ES-I3 (cell line): ENCODE measurements around the gene FUT1.

Experiments
- H3K36me3 ChIP-seq: 2 replicates; pipeline ENCODE4 v1.6.1; 2013; ENCODE audit warnings: mild to moderate bottlenecking, low read length, control low read depth, moderate library complexity; ENCODE audit not compliant: insufficient read depth
- H3K4me1 ChIP-seq: 2 replicates; pipeline ENCODE4 v1.6.1; 2013; ENCODE audit warnings: mild to moderate bottlenecking, control low read depth, low read length; ENCODE audit not compliant: insufficient read depth
- H3K9ac ChIP-seq: 2 replicates; pipeline ENCODE4 v1.6.1; 2013; ENCODE audit warnings: low read depth, mild to moderate bottlenecking, low read length, moderate library complexity
- H3K9me3 ChIP-seq: 2 replicates; pipeline ENCODE4 v1.6.1; 2013; ENCODE audit warnings: mild to moderate bottlenecking, low read length, moderate library complexity; ENCODE audit not compliant: control insufficient read depth, insufficient read depth

Gene FUT1

DNA sequence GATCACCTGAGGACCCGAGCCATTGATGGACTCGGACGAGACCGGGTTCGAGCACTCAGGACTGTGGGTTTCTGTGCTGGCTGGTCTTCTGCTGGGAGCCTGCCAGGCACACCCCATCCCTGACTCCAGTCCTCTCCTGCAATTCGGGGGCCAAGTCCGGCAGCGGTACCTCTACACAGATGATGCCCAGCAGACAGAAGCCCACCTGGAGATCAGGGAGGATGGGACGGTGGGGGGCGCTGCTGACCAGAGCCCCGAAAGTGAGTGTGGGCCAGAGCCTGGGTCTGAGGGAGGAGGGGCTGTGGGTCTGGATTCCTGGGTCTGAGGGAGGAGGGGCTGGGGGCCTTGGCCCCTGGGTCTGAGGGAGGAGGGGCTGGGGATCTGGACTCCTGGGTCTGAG lies 3.8 kb upstream of the FUT1 start:
- no peaks in the 10 kb centered on the region for H3K9me3 ChIP-seq
- H3K4me1 ChIP-seq, result peaks cover 11% of the 10 kb centered on the region; the same call in 1 of the 2 replicates
- no peak overlapping the region for H3K9ac ChIP-seq
- no peaks in the 10 kb centered on the region for H3K36me3 ChIP-seq

GRCh38 chr19:48755787-48756186 lies 3.3 kb upstream of the FUT1 start:
- Histone ChIP-seq H3K9me3 (no peaks in the 10 kb centered on the region), H3K36me3 (no peaks in the 10 kb centered on the region), H3K9ac (no peak overlapping the region), H3K4me1 (peaks cover 11% of the 10 kb centered on the region; the same call in 1 of the 2 replicates)

DNA sequence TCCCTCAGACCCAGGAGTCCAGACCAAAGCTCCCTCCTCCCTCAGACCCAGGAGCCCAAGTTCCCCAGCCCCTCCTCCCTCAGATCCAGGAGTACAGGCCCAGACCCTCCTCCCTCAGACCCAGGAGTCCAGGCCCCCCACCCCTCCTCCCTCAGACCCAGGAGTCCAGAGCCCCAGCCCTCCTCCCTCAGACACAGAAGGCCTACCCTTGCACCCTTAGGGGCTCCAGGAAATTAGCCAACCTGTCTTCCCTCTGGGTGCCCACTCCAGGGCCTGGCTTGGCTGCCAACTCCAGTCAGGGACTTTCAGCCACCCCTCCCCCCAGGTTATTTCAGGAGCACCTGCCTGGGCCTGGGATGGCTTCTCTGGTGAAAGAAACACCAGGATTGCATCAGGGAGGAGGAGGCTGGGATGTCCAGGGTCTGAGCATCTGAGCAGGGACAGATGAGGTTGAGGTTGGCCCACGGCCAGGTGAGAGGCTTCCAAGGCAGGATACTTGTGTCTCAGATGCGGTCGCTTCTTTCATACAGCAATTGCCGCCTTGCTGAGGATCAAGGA lies 2.7 kb upstream of the FUT1 start, which contains the start of gene FGF21:
Gene FGF21, plus strand, starts transcription at position 441 of the 558 bp plus-strand sequence. CDS start 713 bp downstream, outside the sequence.
- Histone ChIP-seq H3K9me3 (no peaks in the 10 kb centered on the region), H3K9ac (peak within 1 kb of the TSS; percentile 21; the same call in 1 of the 2 replicates), H3K4me1 (peaks cover 11% of the 10 kb centered on the region; the same call in 1 of the 2 replicates), H3K36me3 (peaks cover 3% of the 10 kb centered on the region; the same call in 1 of the 2 replicates)

- H3K9me3 ChIP-seq, result no peaks in the 10 kb centered on the region
- H3K9ac ChIP-seq, result peak overlapping the region; percentile 95
- H3K36me3 ChIP-seq, result peaks cover 9% of the 10 kb centered on the region; the same call in 1 of the 2 replicates
- peaks cover 11% of the 10 kb centered on the region; the same call in 1 of the 2 replicates for H3K4me1 ChIP-seq
These were observed 471 bp downstream of the FUT1 start for GRCh38 chr19:48751845-48752495.

- peaks cover 9% of the 10 kb centered on the region; the same call in 1 of the 2 replicates for H3K36me3 ChIP-seq
- no peak overlapping the region for H3K9ac ChIP-seq
- peaks cover 11% of the 10 kb centered on the region; the same call in 1 of the 2 replicates for H3K4me1 ChIP-seq
- H3K9me3 ChIP-seq, result no peaks in the 10 kb centered on the region
These were observed 1.5 kb downstream of the FUT1 start for GRCh38 chr19:48750771-48751504.

GRCh38 chr19:48750351-48750750 lies 2.1 kb downstream of the FUT1 start:
- peaks cover 7% of the 10 kb centered on the region; the same call in 1 of the 2 replicates for H3K4me1 ChIP-seq
- H3K36me3 ChIP-seq, result peaks cover 9% of the 10 kb centered on the region; the same call in 1 of the 2 replicates
- H3K9ac ChIP-seq, result no peak overlapping the region
- H3K9me3 ChIP-seq, result no peaks in the 10 kb centered on the region

DNA sequence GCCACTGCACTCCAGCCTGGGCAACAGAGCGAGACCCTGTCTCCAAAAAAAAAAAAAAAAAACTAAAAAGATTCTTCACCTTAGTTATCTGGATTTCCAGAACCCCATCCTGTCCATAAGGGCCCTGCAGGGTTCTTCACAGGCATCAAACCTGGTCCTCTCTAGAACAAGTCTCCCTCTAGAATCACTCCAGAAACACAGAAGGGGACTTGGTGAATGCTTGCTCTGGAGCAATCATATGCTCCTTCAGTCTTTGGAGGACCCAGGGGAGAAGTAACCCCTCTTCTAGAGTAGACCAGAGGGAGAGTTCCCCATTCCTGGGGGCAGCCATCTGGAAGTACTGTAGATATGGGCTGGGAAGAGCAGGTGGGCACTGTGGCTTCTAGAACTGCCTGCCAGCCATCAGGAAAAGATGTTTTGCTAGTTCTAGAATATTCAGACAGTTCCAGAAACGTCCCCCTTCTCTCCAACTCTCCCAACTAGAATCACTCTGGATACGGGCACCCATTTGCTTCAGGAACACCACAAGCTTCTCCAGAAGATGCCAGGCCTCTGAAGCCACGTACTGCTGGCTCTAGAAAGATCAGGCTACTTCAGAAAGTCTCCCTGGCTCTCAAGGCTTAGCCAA lies 2.8 kb downstream of the FUT1 start:
- Histone ChIP-seq H3K9me3 (no peaks in the 10 kb centered on the region), H3K9ac (no peak overlapping the region), H3K4me1 (peaks cover 3% of the 10 kb centered on the region; the same call in 1 of the 2 replicates), H3K36me3 (peaks cover 9% of the 10 kb centered on the region; the same call in 1 of the 2 replicates)

DNA sequence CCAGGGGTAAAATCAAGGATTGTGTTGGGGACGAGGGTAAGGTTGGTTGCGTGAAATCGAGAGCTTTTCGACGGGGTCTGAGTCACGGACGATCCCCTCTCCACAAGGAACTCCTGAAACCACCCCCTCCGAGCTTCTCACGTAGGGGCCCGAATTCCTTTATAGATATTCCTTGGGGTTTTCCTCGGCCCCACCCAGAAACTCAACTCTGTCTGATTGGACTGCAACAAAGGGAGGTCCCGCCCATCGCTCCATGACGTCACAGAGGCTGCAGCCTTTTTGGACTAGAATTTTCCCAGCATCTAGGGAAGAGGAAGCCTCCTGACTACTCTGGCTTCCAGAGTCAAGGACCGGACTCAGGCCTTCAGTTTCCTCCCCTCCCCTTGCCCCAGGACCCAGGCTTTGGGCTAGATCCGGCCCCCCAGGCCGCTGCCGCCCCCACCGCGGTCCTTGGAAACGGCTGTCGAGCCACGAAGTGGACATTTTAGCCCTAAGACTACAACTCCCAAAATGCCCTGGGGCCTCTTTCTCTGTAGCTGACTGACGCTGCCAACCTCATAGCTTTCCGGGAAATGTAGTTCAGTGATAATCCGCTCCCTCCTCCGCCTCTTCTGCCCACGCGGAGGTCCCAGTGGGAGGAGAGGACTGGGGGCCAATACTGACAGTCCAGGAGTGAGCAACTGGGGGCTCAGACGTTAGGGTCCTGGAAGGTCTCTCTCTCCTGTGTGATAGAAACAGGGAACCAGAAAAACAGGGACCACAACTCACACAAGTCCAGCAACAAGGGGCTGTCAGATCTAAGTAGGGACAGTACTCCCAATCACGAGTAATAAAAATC lies 5.5 kb downstream of the FUT1 start, which contains the start of gene IZUMO1:
Gene IZUMO1, minus strand, starts transcription at position 172 of the 838 bp plus-strand sequence. CDS start 1,050 bp downstream, outside the sequence.
- H3K4me1 ChIP-seq, result no peaks in the 10 kb centered on the region; the same call in 1 of the 2 replicates
- H3K36me3 ChIP-seq, result peaks cover 9% of the 10 kb centered on the region; the same call in 1 of the 2 replicates
- H3K9ac ChIP-seq, result peak within 1 kb of the TSS; percentile 91
- H3K9me3 ChIP-seq, result no peaks in the 10 kb centered on the region

- Histone ChIP-seq H3K36me3 (peaks cover 9% of the 10 kb centered on the region; the same call in 1 of the 2 replicates), H3K4me1 (no peaks in the 10 kb centered on the region; the same call in 1 of the 2 replicates), H3K9me3 (no peaks in the 10 kb centered on the region), H3K9ac (peak overlapping the region; percentile 91; the same call in 1 of the 2 replicates)
These were observed 6.3 kb downstream of the FUT1 start for GRCh38 chr19:48746110-48746509.

DNA sequence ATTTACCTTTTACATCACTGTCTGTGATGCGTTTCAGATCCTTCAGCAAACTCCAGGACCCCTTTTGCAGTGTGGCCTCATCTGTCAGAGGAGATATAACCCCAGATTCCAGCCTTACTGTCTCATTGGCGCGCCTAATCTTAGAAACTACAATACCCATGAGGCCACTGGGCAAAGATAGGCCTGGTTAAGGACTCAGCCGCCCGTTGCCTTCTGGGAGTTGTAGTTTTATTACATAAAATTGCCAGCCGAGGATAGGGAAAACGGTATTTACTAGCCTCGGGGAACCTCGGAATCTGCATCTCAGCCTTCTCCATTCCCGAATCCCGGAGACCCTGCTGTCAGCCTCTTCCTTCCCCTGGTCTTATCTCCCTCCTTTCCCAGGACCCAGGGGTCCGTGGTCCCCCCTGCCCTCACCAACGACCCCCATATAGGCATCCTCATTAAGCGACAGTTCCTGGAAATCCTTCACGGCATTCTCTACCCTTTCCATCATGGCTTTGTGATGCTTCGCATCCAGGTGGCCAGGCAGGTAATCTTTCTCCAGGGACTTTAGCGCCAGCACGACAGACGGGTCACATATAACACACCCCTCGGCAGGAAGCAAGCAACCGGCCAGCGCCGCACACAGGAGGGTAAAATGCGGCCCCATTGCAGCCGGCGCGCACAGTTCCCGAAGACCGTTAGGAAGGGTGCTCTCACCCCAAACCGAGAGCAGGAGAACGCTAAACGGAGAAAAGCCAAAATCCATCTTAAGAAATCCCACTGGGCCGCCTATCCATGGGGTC lies 7.0 kb downstream of the FUT1 start:
- Histone ChIP-seq H3K4me1 (peaks cover 4% of the 10 kb centered on the region; the same call in 1 of the 2 replicates), H3K9ac (peak overlapping the region; percentile 91; the same call in 1 of the 2 replicates), H3K36me3 (peaks cover 7% of the 10 kb centered on the region; the same call in 1 of the 2 replicates), H3K9me3 (no peaks in the 10 kb centered on the region)

DNA sequence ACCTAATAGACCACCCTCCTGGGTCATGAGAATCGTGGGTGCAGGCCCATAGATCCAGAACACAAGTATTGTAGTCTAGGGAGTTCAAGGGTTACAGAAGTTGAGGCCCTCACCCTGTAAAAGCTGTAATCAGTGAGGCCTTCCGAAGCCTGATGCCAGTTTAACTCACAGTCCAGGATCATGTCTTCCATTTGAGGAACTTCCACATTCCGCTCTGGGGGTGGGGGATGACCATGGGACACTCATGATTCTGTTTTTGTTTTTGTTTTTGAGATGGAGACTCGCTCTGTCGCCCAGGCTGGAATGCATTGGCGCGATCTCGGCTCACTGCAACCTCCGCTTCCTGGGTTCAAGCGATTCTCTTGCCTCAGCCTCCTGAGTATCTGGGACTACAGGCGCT lies 10.3 kb downstream of the FUT1 start:
- Histone ChIP-seq H3K36me3 (no peaks in the 10 kb centered on the region), H3K9me3 (no peaks in the 10 kb centered on the region), H3K9ac (no peak overlapping the region), H3K4me1 (peaks cover 9% of the 10 kb centered on the region; the same call in 1 of the 2 replicates)

DNA sequence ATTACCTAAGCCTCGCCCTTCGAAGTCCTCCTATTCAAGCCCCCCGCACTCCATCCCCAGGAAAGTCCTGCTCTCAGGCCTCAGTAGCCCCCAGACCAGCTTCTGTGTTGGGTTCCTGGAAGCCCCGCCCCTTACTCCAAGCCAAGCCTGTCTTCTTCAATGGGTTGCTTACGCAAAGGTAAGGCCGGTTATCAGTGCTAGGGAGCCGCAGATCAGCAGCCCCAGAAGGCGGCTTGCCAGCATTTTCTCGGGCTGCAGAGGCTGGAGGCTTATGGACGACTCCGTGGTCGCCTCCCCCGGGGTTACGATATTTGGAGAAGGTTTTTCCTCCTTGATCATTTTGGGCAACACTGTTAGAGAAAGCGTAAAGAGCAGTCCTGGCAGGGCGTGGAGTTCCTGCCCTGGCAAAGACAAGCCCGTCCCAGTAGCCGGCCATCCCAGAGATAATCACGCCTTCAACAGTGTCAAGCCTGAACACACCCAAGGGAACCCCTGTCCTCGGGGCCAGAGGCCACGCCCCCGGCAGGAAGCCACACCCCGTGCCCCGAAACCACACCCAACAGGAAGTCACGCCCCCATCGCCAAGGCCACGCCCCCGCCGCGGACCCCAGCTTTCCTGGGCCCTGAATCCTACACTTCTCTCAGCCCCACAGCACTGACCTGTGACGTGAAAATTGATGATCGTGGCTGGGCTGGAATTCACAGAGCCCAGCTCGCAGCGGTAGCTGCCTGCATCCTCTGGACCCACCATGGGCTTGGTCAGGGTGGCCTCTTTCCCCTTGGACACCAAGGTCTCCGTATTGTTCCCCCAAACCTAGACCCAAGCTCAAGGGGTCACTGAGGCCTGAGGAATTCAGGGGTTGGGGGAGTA lies 11.1 kb downstream of the FUT1 start:
- Histone ChIP-seq H3K9me3 (no peaks in the 10 kb centered on the region), H3K36me3 (no peaks in the 10 kb centered on the region), H3K9ac (peak overlapping the region; percentile 68; the same call in 1 of the 2 replicates), H3K4me1 (peaks cover 9% of the 10 kb centered on the region; the same call in 1 of the 2 replicates)
